Activated CD8-positive, alpha-beta T cell treated with anti-CD3 and anti-CD28 coated beads for 36 hours (primary cell): ENCODE measurements around the gene CYRIA. TPM values are rescaled to one million over a fixed set of nuclear protein-coding genes. Genes with fewer than 3 reads are reported as not detected.

Source experiments
- ATAC-seq: fragments of 200-7000 bp; cut with Tn5 transposase; one replicate; pipeline ENCODE4 v1.10.0; 2021; ENCODE audit warnings: mild to moderate bottlenecking, moderate library complexity
- CTCF ChIA-PET: fragments of 350-600 bp; sonication (Branson Sonifier 250); formaldehyde crosslinking; loops from one replicate; lab custom pipeline; 2021; ENCODE audit warnings: antibody characterized with exemption; lab: Charles Lee
- POLR2A ChIA-PET: fragments of 350-600 bp; sonication (Branson Sonifier 250); formaldehyde crosslinking; loops from one replicate; lab custom pipeline; 2021; ENCODE audit warnings: antibody characterized with exemption; lab: Charles Lee
- DNase-seq: peaks from one replicate; pipeline ENCODE4 v3.0.0-alpha.2; 2020
- H3K27ac Mint-ChIP-seq: one replicate; pipeline ENCODE4 v1.8.0; 2021; ENCODE audit warnings: mild to moderate bottlenecking, mixed read lengths
- H3K27me3 Mint-ChIP-seq: one replicate; pipeline ENCODE4 v1.8.0; 2021; ENCODE audit warnings: mixed read lengths
- H3K36me3 Mint-ChIP-seq: one replicate; pipeline ENCODE4 v1.8.0; 2021; ENCODE audit warnings: low read depth, mixed read lengths
- H3K4me1 Mint-ChIP-seq: one replicate; pipeline ENCODE4 v1.8.0; 2021; ENCODE audit warnings: low read depth, mixed read lengths
- H3K4me3 Mint-ChIP-seq: one replicate; pipeline ENCODE4 v1.8.0; 2021; ENCODE audit warnings: mild to moderate bottlenecking, moderate library complexity, mixed read lengths
- H3K9me3 Mint-ChIP-seq: one replicate; pipeline ENCODE4 v1.8.0; 2021; ENCODE audit warnings: mixed read lengths
- CTCF ChIP-seq: fragments of 200-600 bp; IDR thresholded peaks from one replicate; pipeline ENCODE4 v1.8.0; 2022; ENCODE audit warnings: antibody characterized with exemption, mild to moderate bottlenecking
- intact Hi-C: fragments of 100-400 bp; cut with micrococcal nuclease; formaldehyde crosslinking; loops from one replicate; pipeline ENCODE4 v1.10.0; 2022
- total RNA-seq, 2 experiments: library from RNA; stranded (reverse); gene quantifications; one replicate each; pipeline ENCODE4 v1.2.3, GENCODE V29; 2021

CYRIA gene
- total RNA-seq, 2 experiments from 2014 or later: 0.70 to 0.72 TPM

- Mint-ChIP-seq H3K36me3 (no peaks in the 10 kb centered on the region), H3K27ac (no peak overlapping the region), H3K4me1 (peaks cover 5% of the 10 kb centered on the region), H3K4me3 (no peak overlapping the region), H3K9me3 (no peaks in the 10 kb centered on the region), H3K27me3 (no peaks in the 10 kb centered on the region)
- no peak for TF ChIP-seq CTCF
- ATAC-seq: no peak
- intact Hi-C loops: no loop called here
- DNase-seq: no peak
- POLR2A ChIA-PET: no interaction called here
- CTCF ChIA-PET: no interaction called here
Observed at GRCh38 chr2:16647992-16648617, 17.5 kb downstream of the CYRIA start.

GRCh38 chr2:16645775-16646559, 19.7 kb downstream of the CYRIA start:
- no peak for TF ChIP-seq CTCF
- Mint-ChIP-seq H3K4me1 (peaks cover 5% of the 10 kb centered on the region), H3K36me3 (no peaks in the 10 kb centered on the region), H3K9me3 (no peaks in the 10 kb centered on the region), H3K4me3 (no peak overlapping the region), H3K27ac (no peak overlapping the region), H3K27me3 (no peaks in the 10 kb centered on the region)
- no peak for ATAC-seq
- intact Hi-C loops: no loop called here
- no peak for DNase-seq
- ChIA-PET POLR2A (no interaction called here), CTCF (no interaction called here)

- no peak overlapping the region for H3K4me3 Mint-ChIP-seq
- intact Hi-C loops: no loop called here
- ChIA-PET CTCF (no interaction called here), POLR2A (no interaction called here)
- H3K27ac Mint-ChIP-seq: no peak overlapping the region
- no peak for TF ChIP-seq CTCF
- H3K36me3 Mint-ChIP-seq: no peaks in the 10 kb centered on the region
- DNase-seq (no peak), ATAC-seq (no peak)
- H3K27me3 Mint-ChIP-seq: no peaks in the 10 kb centered on the region
- no peaks in the 10 kb centered on the region for H3K9me3 Mint-ChIP-seq
- H3K4me1 Mint-ChIP-seq: no peaks in the 10 kb centered on the region
Observed at GRCh38 chr2:16645088-16645487, 20.5 kb downstream of the CYRIA start.

- Mint-ChIP-seq H3K27me3 (no peaks in the 10 kb centered on the region), H3K4me1 (peaks cover 1% of the 10 kb centered on the region), H3K27ac (no peak overlapping the region), H3K36me3 (no peaks in the 10 kb centered on the region), H3K4me3 (no peak overlapping the region), H3K9me3 (no peaks in the 10 kb centered on the region)
- ATAC-seq (no peak), DNase-seq (no peak)
- POLR2A ChIA-PET: no interaction called here
- intact Hi-C loops: no loop called here
- TF ChIP-seq CTCF: no peak
- CTCF ChIA-PET: no interaction called here
Observed at GRCh38 chr2:16644221-16644925, 21.3 kb downstream of the CYRIA start.

- POLR2A ChIA-PET: no interaction called here
Observed at GRCh38 chr2:16643099-16643498, 22.5 kb downstream of the CYRIA start.

More at GRCh38 chr2:16643099-16643498, 22.5 kb downstream of the CYRIA start:
- peaks cover 12% of the 10 kb centered on the region for H3K4me1 Mint-ChIP-seq
- no peak overlapping the region for H3K4me3 Mint-ChIP-seq
- DNase-seq: no peak
- no peak overlapping the region for H3K27ac Mint-ChIP-seq
- ATAC-seq: no peak
- H3K36me3 Mint-ChIP-seq: no peaks in the 10 kb centered on the region
- intact Hi-C loops: no loop called here
- CTCF ChIA-PET: interaction anchor here (1.1 kb wide), 1 partner anchor 15 kb away, joined by 3 read pairs; no protein-coding TSS in a partner anchor
- H3K9me3 Mint-ChIP-seq: no peaks in the 10 kb centered on the region
- H3K27me3 Mint-ChIP-seq: no peaks in the 10 kb centered on the region
- no peak for TF ChIP-seq CTCF
